Natural killer cell treated with Interleukin-12 subunit alpha and Interleukin-12 subunit beta and Interleukin-15 and Interleukin-18, amount 100 ng/mL, for 72 hours (primary cell): ENCODE measurements around the gene KCND3. TPM values are rescaled to one million over a fixed set of nuclear protein-coding genes. Genes with fewer than 3 reads are reported as not detected.
"Not testable (repeated sequence)": the region's sequence is repeated elsewhere in the genome, so short reads cannot be mapped to it uniquely, and the experiment has no call there.

Experiments used
- ATAC-seq, 2 donors: fragments of 150-1000 bp; cut with Tn5 transposase in 1 of 2; sonication (Bioruptor Pico), chemical (Tn5 transposase) in 1 of 2; 2 replicates each; pipeline ENCODE4 v1.10.0; 2021
- DNase-seq: peaks from one replicate; pipeline ENCODE4 v3.0.0; 2022; ENCODE audit warnings: low spot score
- H3K27ac Mint-ChIP-seq, 2 donors: 1 replicate in 1 of 2; 2 replicates in 1 of 2; pipeline ENCODE4 v1.8.0; 2022; ENCODE audit warnings: mixed read lengths in 2 of 2, mild to moderate bottlenecking in 1 of 2, moderate library complexity in 1 of 2
- H3K27me3 Mint-ChIP-seq, 2 donors: 1 replicate in 1 of 2; 2 replicates in 1 of 2; pipeline ENCODE4 v1.8.0; 2022; ENCODE audit warnings: mixed read lengths in 2 of 2
- H3K36me3 Mint-ChIP-seq: one replicate; pipeline ENCODE4 v1.8.0; 2022; ENCODE audit warnings: mixed read lengths
- H3K4me1 Mint-ChIP-seq, 2 donors: 1 replicate in 1 of 2; 2 replicates in 1 of 2; pipeline ENCODE4 v1.8.0; 2022; ENCODE audit warnings: low read depth in 2 of 2, mixed read lengths in 2 of 2, mild to moderate bottlenecking in 1 of 2
- H3K4me3 Mint-ChIP-seq: one replicate; pipeline ENCODE4 v1.8.0; 2022; ENCODE audit warnings: mixed read lengths
- H3K9me3 Mint-ChIP-seq: 2 replicates; pipeline ENCODE4 v1.8.0; 2022; ENCODE audit warnings: mixed read lengths
- total RNA-seq, 2 donors: library from RNA; stranded (reverse); gene quantifications; one replicate each; pipeline ENCODE4 v1.2.3, GENCODE V29; 2022

The KCND3 gene
- total RNA-seq, 2 donors from 2014 or later, result not detected

- Mint-ChIP-seq H3K4me3 (no peak overlapping the region), H3K4me1 (no peaks in the 10 kb centered on the region), H3K36me3 (no peaks in the 10 kb centered on the region), H3K27me3 (peaks cover 2 to 6% of the 10 kb centered on the region in 2 donors), H3K9me3 (no peaks in the 10 kb centered on the region), H3K27ac (no peak overlapping the region)
- ATAC-seq (no peak), DNase-seq (no peak)
Measured at GRCh38 chr1:111801071-111801850, 188.2 kb downstream of the KCND3 start.

- H3K27ac Mint-ChIP-seq, H3K27me3 Mint-ChIP-seq, DNase-seq, H3K4me3 Mint-ChIP-seq, H3K9me3 Mint-ChIP-seq, H3K36me3 Mint-ChIP-seq, ATAC-seq, H3K4me1 Mint-ChIP-seq: not testable (repeated sequence)
Measured at GRCh38 chr1:111799722-111800121, 189.7 kb downstream of the KCND3 start.

GRCh38 chr1:111798580-111798979 lies 190.9 kb downstream of the KCND3 start:
- no peaks in the 10 kb centered on the region for H3K36me3 Mint-ChIP-seq
- no peaks in the 10 kb centered on the region for H3K4me1 Mint-ChIP-seq
- peaks cover 3 to 6% of the 10 kb centered on the region in 2 donors for H3K27me3 Mint-ChIP-seq
- no peak for ATAC-seq
- no peaks in the 10 kb centered on the region for H3K9me3 Mint-ChIP-seq
- no peak for DNase-seq
- no peak overlapping the region for H3K4me3 Mint-ChIP-seq
- no peak overlapping the region for H3K27ac Mint-ChIP-seq

GRCh38 chr1:111795401-111795800 lies 194.1 kb downstream of the KCND3 start:
- no peak overlapping the region for H3K4me3 Mint-ChIP-seq
- H3K36me3 Mint-ChIP-seq, result no peaks in the 10 kb centered on the region
- no peaks in the 10 kb centered on the region for H3K9me3 Mint-ChIP-seq

GRCh38 chr1:111793923-111794322 lies 195.5 kb downstream of the KCND3 start:
- ATAC-seq, result no peak
- H3K27me3 Mint-ChIP-seq, result peaks cover 13 to 25% of the 10 kb centered on the region in 2 donors
- H3K27ac Mint-ChIP-seq, result no peak overlapping the region
- H3K9me3 Mint-ChIP-seq, result no peaks in the 10 kb centered on the region
- no peaks in the 10 kb centered on the region for H3K36me3 Mint-ChIP-seq
- H3K4me3 Mint-ChIP-seq, result no peak overlapping the region
- DNase-seq, result no peak
- H3K4me1 Mint-ChIP-seq, result peaks cover 0 to 4% of the 10 kb centered on the region in 2 donors

More at GRCh38 chr1:111795401-111795800, 194.1 kb downstream of the KCND3 start:
- H3K27ac Mint-ChIP-seq, result no peak overlapping the region
- peaks cover 13 to 25% of the 10 kb centered on the region in 2 donors for H3K27me3 Mint-ChIP-seq
- ATAC-seq, result no peak
- DNase-seq, result no peak
- no peaks in the 10 kb centered on the region for H3K4me1 Mint-ChIP-seq

GRCh38 chr1:111792249-111792648 lies 197.2 kb downstream of the KCND3 start:
- ATAC-seq, result no peak
- Mint-ChIP-seq H3K9me3 (no peaks in the 10 kb centered on the region), H3K4me1 (peaks cover 0 to 5% of the 10 kb centered on the region in 2 donors), H3K4me3 (no peak overlapping the region), H3K27ac (no peak overlapping the region), H3K36me3 (no peaks in the 10 kb centered on the region), H3K27me3 (peaks cover 14 to 27% of the 10 kb centered on the region in 2 donors)
- DNase-seq, result no peak

- Mint-ChIP-seq H3K27ac (no peak overlapping the region), H3K27me3 (peaks cover 14 to 27% of the 10 kb centered on the region in 2 donors), H3K4me3 (no peak overlapping the region), H3K9me3 (no peaks in the 10 kb centered on the region), H3K4me1 (peaks cover 0 to 5% of the 10 kb centered on the region in 2 donors), H3K36me3 (no peaks in the 10 kb centered on the region)
- ATAC-seq (no peak), DNase-seq (no peak)
Measured at GRCh38 chr1:111791776-111792175, 197.7 kb downstream of the KCND3 start.

GRCh38 chr1:111789666-111790316 lies 199.7 kb downstream of the KCND3 start:
- no peak for DNase-seq
- no peak overlapping the region for H3K4me3 Mint-ChIP-seq
- no peaks in the 10 kb centered on the region for H3K36me3 Mint-ChIP-seq
- peaks cover 0 to 5% of the 10 kb centered on the region in 2 donors for H3K4me1 Mint-ChIP-seq
- no peaks in the 10 kb centered on the region for H3K9me3 Mint-ChIP-seq
- H3K27me3 Mint-ChIP-seq, result peaks cover 16 to 34% of the 10 kb centered on the region in 2 donors
- ATAC-seq, result peak in 1 of 2 donors; percentile 56
- no peak overlapping the region for H3K27ac Mint-ChIP-seq

- DNase-seq (no peak), ATAC-seq (no peak)
- Mint-ChIP-seq H3K27me3 (peaks cover 16 to 34% of the 10 kb centered on the region in 2 donors), H3K4me1 (peaks cover 0 to 5% of the 10 kb centered on the region in 2 donors), H3K9me3 (no peaks in the 10 kb centered on the region), H3K4me3 (no peak overlapping the region), H3K27ac (no peak overlapping the region), H3K36me3 (no peaks in the 10 kb centered on the region)
Measured at GRCh38 chr1:111789142-111789541, 200.3 kb downstream of the KCND3 start.

GRCh38 chr1:111786669-111787207 lies 202.7 kb downstream of the KCND3 start:
- Mint-ChIP-seq H3K4me1 (peaks cover 0 to 5% of the 10 kb centered on the region in 2 donors), H3K9me3 (no peaks in the 10 kb centered on the region), H3K27me3 (peaks cover 9 to 29% of the 10 kb centered on the region in 2 donors), H3K4me3 (no peak overlapping the region), H3K27ac (no peak overlapping the region), H3K36me3 (no peaks in the 10 kb centered on the region)
- ATAC-seq (no peak), DNase-seq (no peak)

GRCh38 chr1:111784273-111784901 lies 205.1 kb downstream of the KCND3 start:
- no peak for ATAC-seq
- H3K36me3 Mint-ChIP-seq, result no peaks in the 10 kb centered on the region
- no peak for DNase-seq
- peaks cover 8 to 14% of the 10 kb centered on the region in 2 donors for H3K27me3 Mint-ChIP-seq
- H3K4me3 Mint-ChIP-seq, result no peak overlapping the region
- H3K27ac Mint-ChIP-seq, result no peak overlapping the region
- H3K4me1 Mint-ChIP-seq, result peaks cover 0 to 5% of the 10 kb centered on the region in 2 donors
- no peaks in the 10 kb centered on the region for H3K9me3 Mint-ChIP-seq

- Mint-ChIP-seq H3K27ac (no peak overlapping the region), H3K27me3 (peaks cover 7 to 10% of the 10 kb centered on the region in 2 donors), H3K4me3 (no peak overlapping the region), H3K36me3 (no peaks in the 10 kb centered on the region), H3K9me3 (no peaks in the 10 kb centered on the region), H3K4me1 (no peaks in the 10 kb centered on the region)
- ATAC-seq, result no peak
- no peak for DNase-seq
Measured at GRCh38 chr1:111779546-111779945, 209.9 kb downstream of the KCND3 start.

- H3K4me3 Mint-ChIP-seq, result no peak overlapping the region
- H3K27me3 Mint-ChIP-seq, result peaks cover 7 to 10% of the 10 kb centered on the region in 2 donors
- H3K36me3 Mint-ChIP-seq, result no peaks in the 10 kb centered on the region
- H3K9me3 Mint-ChIP-seq, result no peaks in the 10 kb centered on the region
- H3K4me1 Mint-ChIP-seq, result no peaks in the 10 kb centered on the region
- DNase-seq (no peak), ATAC-seq (no peak)
- no peak overlapping the region for H3K27ac Mint-ChIP-seq
Measured at GRCh38 chr1:111778541-111779051, 210.9 kb downstream of the KCND3 start.
